Fibroblast of lung (primary cell): Measurements from ENCODE around the gene CD86.

Experiments
- CTCF ChIP-seq, 2 donors: IDR thresholded peaks in 1 of 2; conservative IDR thresholded peaks in 1 of 2; 1 replicate in 1 of 2; 2 replicates in 1 of 2; pipeline ENCODE4 v1.5.1; 2011 to 2012; ENCODE audit warnings: low read length in 2 of 2, control low read depth in 1 of 2, inconsistent platforms in 1 of 2, low read depth in 1 of 2, mild to moderate bottlenecking in 1 of 2
- EZH2 ChIP-seq: IDR thresholded peaks from 2 replicates; pipeline ENCODE4 v1.5.1; 2012; ENCODE audit warnings: low read length, control low read depth, mild to moderate bottlenecking; ENCODE audit errors: missing control alignments

GRCh38 chr3:122148941-122149627, 93.9 kb downstream of the CD86 start:
- TF ChIP-seq CTCF (conservative IDR thresholded peaks at IDR 0.05 in 1 of 2, IDR thresholded peaks at IDR 0.05 in 1 of 2; ENCODE audit: low read depth in 1 of 2, low read length in 2 of 2): no peak
- TF ChIP-seq EZH2: no peak
